GM21529 (cell line): ENCODE data around the gene SYT14.
"Not testable (repeated sequence)": the region's sequence is repeated elsewhere in the genome, so short reads cannot be mapped to it uniquely, and the experiment has no call there.

ENCODE experiments used
- ATAC-seq: cut with Tn5 transposase; IDR thresholded peaks from one replicate; pipeline ENCODE4 v1.9.1; 2021; ENCODE audit not compliant: unreplicated experiment

The SYT14 gene

DNA sequence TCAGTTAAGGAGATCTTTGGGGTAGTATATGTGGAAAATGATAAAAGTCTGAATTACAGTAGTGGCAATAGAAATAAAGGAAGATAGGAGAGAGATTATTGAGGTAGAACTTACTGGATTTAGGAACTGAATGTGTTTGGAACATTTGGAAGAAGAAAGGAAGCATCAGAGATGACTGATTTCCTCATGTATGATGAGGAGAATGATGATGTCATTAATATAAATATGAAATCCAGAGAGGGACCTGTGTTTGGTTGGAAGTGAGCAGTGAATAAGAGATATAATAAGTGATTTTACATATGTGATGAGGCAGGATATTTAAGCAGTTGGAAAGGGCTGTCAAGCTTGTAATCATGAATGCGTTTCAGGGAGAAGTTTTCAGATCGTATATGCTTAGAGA, 86.3 kb downstream of the SYT14 start:
- ATAC-seq, result no peak

DNA sequence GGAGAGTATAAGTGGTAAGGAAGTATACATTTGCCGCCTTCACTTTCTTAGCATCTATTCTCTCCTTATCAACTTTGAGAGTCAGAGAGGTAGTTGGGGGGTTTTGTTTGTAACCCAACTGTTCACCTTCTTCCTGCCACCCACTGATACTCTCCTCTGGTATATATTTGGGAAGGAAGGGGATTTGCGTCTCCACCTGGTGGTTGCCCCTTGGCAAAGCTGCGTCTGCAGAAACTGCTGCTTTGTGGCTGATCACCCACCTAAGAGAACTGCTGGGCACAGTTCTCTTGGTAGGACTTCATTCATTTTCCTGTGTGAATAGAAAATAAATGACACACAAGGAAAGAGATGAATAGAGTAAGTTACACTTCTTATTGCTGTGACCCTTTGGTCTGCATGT, 87.0 kb downstream of the SYT14 start:
- no peak for ATAC-seq

DNA sequence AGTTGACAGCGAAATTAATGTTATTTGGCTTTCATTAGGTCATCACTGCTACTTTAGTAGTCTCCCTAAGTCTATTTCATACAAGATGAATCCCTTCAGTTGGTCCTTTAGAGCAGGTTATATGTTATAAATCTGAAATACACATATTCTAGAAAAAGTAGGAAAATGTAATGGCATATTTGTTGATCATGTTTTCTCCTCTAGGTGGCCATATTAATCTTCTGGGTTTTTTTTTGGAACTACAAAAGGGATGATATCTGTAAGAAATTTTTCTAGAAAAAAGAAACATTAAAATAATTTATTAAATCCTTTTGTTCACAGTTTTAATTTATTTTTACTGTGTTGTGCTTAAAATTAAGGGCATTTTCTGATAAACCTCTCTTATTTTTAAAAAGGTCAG, 87.9 kb downstream of the SYT14 start:
- no peak for ATAC-seq

DNA sequence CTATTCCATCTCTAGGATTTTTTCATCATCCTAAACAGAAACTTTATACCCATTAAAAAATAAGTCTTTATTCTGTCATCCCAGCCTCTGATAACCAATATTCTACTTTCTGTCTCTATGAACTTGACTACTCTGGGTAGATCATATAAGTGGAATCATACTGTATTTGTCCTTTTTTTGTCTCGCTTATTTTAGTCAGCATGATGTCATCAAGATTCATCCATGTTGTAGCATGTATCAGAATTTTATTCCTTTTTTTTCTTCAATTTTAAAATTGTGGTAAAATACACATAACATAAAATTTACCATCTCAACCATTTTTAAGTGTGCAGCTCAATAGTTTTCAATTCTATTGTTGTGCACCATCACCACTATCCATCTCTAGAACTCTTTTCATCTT, 90.0 kb downstream of the SYT14 start:
- ATAC-seq, result no peak

DNA sequence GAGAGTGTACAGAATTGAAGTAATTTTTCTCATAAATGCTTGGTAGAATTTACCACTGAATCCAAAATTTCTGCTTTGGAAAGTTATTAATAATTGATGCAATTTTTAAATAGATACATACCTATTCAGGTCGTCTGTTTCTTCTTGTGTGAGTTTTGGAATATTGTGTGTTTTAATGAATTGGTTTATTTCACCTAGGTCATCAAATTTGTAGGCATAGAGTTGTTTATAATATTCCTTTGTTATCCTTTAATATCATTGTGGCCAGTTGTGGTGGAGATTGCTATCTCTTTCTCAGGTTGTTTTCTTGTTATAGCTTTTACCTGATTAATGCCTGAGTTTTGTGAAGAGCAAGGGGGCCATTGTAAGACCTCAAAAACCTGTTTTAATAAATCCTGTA, 93.5 kb downstream of the SYT14 start:
- ATAC-seq, result no peak

DNA sequence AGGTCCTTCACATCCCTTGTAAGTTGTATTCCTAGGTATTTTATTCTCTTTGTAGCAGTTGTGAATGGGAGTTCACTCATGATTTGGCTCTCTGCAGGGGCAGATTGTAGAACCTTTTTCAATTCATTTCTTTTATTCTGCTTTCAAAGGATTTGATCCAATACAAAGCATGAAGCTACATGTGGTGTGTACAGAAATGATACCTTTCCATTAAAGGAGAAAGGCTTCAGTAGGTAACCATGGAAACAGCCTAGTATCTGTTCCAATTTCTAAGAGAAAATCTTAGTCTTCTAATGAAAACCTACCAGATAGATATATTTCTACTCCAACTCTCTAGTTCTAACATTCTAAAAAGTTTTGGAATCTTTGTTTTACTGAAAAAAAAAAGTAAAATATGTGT, 105.0 kb downstream of the SYT14 start:
- no peak for ATAC-seq

DNA sequence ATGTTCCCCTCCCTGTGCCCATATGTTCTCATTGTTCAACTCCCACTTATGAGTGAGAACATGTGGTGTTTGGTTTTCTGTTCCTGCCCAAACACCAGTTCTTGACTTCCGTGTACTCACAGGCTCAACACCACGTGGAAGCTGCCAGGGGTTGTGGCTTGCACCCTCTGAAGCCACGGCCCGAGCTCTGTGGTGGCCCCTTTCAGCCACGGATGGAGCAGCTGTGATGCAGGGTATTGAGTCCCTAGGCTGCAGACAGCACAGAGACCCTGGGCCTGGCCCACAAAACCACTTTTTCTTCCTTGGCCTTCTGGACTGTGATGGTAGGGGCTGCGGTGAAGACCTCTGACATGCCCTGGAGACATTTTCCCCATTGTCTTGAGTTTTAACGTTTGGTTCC, 111.6 kb downstream of the SYT14 start:
- no peak for ATAC-seq

DNA sequence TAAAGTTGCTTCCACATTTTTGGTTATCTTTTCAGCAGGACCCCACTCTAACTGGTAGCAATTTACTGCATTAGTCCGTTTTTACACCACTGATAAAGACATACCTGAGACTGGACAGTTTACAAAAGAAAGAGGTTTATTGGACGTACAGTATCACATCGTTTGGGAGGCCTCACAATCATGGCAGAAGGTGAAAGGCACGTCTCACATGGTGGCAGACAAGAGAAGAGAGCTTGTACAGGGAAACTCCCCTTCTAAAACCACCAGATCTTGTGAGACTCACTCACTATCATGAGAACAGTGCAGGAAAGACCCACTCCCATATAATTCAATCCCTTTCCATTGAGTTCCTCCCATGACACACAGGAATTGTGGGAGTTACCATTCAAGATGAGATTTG, 112.5 kb downstream of the SYT14 start:
- ATAC-seq, result not testable (repeated sequence)

DNA sequence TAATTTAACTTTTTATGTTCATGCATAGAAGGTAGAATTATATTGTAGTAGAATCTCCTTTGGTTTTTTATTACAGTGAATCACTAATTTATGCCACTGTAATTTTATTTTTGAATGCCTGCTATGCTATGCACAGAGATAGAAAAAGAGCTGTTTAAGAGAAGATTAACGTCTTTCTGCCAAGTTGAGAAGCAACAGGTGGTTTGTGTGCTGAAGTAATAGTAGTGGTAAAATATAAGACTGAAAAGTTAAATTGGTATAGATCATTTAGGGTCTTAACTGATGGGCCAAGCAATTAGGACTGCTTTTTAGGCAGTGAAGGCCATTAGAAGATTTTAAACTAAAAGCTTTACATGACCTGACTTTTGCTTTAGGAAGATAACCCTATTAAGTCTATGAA, 115.1 kb downstream of the SYT14 start:
- no peak for ATAC-seq

DNA sequence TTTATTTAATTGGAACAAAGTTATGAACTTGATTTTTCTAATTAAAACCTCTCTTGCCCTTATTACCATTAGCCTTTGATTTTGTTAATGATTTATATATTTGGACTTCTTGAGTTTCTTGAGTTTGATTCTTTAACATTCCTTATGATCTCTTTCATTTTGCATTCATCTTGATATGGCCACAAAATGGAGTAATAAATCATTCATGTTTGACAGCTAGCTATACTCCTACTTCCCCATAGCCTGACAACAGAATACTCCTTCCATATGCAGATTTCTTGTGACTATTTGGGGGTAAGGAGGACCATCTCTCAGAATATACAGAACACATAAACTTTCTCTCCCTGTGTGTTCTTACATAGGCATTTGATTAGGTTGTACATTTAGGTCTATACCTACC, 119.6 kb downstream of the SYT14 start:
- no peak for ATAC-seq

DNA sequence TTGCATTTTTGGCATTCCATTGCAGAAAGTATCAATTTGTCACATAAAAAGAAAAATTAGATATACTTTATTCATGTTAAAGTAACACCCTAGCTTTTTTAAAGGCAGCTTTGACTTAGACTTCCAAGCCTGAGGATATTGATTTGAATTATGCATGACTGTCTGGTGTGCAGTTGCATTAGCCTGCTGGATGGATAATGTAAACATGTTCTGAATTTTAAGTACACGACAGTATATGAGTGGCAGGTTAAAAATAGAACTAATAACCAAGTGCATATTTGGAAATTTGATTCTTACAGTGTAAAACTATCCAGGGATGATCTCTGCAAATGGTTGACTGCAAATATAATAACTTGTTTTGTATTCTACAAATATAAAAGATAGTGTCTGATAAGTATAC, 124.0 kb downstream of the SYT14 start:
- ATAC-seq, result no peak

DNA sequence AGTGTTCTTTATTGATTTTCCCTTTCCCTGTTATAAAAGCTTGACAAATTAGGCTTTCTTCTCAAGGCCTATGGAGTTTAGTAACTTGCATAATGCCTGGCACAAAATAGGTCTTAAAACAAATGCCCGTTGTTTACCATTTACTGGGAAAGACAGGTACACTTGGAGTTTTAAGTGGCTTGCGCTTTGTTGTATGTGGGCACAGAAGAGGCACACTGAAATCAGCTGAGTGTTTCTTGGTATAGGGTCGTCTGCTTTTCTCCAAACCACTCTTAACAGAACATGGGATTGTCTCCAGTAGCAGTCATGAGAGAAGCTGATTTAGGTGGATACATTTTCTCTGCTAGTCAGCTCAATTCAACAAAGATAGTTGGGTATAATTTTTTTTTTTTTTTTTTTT, 132.5 kb downstream of the SYT14 start:
- ATAC-seq, result no peak

DNA sequence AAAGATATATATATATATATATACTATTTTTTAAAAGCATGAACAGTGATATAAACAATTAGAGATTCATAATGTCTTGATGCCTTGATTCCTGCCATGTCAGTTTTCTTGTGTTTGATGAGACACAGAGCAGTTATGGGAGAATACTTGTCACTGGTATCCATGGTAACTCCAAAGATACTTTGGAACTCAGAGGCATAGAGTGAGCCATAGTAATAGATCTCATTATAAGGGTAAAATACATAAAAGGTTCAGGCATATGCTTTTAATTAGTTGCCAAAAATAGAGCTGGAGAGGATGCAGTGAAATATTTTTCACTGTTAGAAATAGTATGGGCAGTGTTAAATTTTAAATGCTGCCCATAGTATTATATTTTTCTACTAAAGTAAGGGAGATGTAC, 134.1 kb downstream of the SYT14 start:
- no peak for ATAC-seq

DNA sequence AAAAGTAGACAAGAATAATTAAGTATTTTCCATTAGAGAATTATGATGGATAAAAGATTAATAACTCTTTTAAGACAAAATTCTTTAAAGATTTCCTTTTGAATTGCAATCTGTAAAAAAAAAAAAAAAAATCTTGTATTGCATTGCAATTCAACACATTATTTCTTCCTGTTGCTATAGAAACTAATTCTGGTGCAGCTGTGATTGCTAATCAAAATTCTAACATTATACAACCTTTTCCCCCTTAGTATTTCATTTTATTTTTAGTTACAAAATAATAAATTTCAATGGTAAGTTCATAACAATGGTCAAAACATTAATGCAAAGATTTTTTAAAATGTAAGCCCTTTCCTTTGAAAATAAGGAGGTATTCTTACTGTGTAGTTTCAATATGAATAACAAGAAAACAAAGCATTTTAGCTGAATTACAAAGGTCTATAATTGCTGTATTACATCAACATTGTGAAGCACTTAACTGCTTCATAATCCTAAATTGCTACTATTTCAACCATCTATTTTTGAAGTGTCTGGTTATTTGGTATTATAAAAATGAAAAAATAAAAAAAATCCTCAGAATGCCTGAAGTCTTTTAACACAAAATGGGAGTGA, 135.0 kb downstream of the SYT14 start:
- ATAC-seq, result no peak

DNA sequence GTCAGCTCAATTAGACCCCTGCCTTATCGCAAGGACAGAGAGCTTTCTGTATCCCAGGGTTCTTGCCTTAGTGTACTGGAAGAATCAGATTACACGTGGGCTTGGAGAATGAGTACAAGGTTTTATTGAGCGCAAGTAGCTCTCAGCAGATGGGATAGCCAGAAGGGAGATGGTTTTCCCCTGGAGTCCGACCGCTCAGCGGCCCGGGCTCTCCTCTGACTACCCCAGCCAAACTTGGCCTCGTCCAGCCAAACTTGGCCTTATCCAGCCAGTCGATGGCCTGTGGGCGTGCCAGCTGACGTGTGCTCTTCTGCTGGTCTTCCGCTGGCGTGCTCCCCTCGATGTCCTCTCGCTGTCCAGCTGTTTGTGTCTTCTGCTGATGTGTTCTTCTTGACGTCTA, 136.9 kb downstream of the SYT14 start:
- no peak for ATAC-seq

DNA sequence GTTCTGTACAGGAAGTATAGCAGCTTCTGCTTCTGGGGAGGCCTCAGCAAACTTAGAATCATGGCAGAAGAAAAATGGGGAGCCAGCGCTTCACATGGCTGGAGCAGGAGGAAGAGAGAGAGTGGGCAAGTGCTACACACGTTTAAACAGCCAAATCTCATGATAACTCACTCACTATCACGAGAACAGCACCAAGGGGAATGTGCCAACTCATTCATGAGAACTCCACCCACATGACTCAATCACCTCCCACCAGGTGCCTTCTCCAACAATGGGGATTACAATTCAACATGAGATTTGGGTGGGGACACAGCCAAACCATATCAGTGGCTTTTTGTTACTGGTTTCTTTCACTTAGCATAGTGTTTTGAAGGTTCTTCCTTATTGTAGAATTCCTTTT, 138.6 kb downstream of the SYT14 start:
- ATAC-seq, result no peak

DNA sequence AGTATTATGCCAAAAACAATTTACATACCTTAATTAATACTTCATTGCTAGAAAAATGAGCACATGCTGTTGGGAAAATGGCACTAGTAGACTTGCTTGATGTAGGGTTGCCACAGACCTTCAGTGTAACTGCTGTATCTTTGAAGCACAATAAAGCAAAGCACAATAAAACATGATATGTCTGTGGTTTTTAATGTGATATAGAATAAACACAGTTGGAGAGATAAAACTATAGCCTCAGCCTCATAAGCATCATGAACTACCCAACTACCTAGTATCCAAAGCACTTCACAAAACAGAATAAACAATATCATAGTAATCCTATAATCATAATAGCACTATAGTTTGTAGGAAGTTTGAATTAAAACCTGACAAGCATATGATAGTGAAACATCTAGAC, 143.5 kb downstream of the SYT14 start:
- no peak for ATAC-seq

DNA sequence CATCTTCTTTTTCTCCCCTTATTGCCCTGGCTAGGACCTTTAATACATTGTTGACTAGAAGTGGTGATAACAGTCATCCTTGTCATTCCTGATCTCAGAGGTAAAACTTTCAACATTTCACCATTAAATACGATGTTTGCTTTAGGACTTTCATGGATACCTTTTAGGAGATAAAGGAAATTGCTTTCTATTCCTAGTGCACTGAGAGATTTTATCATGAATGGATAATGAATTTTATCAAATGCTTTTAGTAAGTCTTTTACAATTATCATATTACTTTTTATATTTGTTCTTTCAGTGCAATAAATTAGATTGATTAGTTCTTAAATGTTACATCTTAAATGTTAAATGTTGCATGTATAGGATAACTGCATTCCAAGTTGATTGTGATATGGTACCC, 147.3 kb downstream of the SYT14 start:
- no peak for ATAC-seq

DNA sequence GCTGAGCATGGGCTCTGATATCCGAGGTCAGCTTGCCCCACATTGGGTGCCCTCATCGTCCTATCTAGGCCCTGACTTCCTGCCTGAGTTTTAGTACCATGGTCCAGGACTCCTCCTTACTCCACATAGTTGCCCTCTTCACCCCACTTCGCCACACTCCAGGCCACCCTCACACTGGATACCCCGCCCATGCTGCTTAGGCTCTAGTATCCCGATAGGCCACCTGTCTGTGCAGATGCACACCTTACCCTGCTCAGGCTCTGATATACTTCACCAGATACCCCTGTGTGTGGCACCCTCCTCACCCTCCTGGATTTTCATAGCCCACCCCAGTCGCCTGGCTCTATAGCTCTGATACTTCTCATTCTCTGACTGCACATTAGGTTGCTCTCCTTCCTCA, 149.0 kb downstream of the SYT14 start:
- no peak for ATAC-seq

DNA sequence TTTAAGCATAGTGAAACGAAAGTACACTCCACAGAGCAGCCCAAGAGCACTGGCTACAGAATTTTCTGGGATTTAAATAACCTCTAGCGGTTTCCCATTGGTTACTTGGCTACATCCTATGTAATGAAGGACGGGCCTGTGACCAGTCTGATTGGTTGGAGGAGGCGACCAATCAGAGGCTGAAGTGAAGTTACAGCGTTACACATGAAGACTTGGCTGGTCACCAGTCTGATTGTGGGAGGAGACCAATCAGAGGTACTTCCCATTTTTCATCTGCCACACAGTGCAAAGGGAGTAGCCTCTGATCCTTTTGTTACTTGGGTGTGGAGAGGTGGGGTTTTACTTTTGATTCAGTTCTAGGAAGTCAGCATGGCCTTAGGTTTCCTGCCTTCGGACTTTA, 151.8 kb downstream of the SYT14 start:
- ATAC-seq, result no peak

DNA sequence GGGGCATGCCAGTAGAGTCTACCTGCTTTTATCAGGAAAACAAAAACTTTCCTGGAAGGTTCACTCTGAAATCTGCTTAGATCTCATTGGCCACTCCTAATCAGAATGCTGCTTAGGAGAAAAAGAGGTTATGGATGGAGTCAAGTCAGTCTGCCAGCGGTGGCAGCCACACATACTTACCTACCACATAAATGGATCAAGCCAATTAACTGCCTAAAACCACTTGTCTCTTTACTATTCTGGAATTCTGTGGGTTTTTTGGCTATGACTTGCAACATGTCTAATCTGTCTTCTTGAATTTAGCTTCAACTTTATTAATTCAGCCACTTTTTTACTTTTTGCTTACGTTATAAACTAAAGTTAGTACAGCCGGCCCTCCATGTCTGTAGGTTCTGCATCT, 154.3 kb downstream of the SYT14 start:
- ATAC-seq, result no peak

DNA sequence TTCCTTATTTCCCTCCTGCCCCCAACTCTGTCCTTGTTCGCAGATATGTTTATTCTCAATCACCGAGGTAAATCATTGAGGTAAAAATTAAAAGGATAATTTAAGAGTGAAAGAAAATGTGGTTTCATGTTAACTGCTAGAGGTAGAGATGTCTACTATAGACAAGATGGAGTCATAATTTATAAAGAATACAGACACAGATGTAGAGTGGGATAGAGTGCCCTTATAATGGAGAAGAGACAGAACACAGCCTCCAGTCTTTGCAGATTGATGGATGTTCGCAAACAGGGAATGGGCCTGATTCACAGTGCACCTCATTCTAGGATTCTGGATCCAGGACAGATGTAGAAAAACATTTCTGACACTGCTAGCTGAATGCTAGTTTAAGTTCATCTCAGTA, 155.4 kb downstream of the SYT14 start:
- ATAC-seq, result no peak

DNA sequence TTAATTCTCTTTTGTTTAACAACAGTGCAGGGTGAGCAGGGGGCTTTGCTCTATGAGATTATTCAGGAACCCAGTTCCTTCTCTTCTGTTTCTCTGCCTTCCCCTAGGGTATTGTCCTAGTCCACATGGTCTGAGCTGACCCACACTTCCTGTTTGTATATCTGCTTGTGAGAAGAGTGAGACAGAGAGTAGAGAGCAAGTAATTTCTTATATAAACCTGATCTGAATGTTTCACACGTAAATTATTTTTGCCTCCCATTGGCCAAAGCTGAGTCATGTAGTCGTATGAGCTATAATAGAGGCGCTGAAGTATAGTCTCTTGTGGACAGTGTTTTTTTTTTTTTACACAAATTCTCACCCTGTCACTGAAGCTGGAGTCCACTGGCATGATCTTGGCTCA, 160.3 kb downstream of the SYT14 start:
- no peak for ATAC-seq

DNA sequence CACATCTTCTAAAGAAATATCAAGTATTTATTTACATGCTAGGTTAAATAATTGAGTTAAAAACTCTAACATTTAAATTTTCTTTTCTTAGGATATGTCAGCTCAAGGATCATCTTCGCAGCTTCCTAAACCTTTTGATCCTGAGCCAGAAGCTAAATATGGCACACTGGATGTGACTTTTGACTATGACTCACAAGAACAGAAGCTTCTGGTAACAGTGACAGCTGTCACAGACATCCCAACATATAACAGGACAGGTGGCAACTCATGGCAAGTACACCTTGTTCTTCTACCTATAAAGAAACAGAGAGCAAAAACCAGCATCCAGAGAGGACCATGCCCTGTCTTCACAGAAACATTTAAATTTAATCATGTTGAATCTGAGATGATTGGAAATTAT, 161.9 kb downstream of the SYT14 start:
- no peak for ATAC-seq
